Measurements from ENCODE around the gene IGFL4. TPM values are rescaled to one million over a fixed set of nuclear protein-coding genes. Genes with fewer than 3 reads are reported as not detected.

The IGFL4 gene
- total and polyA plus RNA-seq, 2 of the 8 experiments (the other 6 are each of a cell fraction or from before 2014, with no cell fraction given), result 0.05 to 0.11 TPM

- no peak overlapping the region for H3K27ac ChIP-seq (ENCODE audit: low read depth, low read length)
- no peak overlapping the region for H2AFZ ChIP-seq (ENCODE audit: low read length)
- no peak overlapping the region for H3K18ac ChIP-seq (ENCODE audit: extremely low read depth, low read length)
- no peak overlapping the region for H2BK15ac ChIP-seq (ENCODE audit: low read length)
- no peaks in the 10 kb centered on the region for H3K79me1 ChIP-seq (ENCODE audit: low read depth, low read length)
- no peak overlapping the region for H3K56ac ChIP-seq (replicated peaks; ENCODE audit: insufficient read length, low read depth, low read length)
- no peak overlapping the region for H2BK120ac ChIP-seq (replicated peaks; ENCODE audit: low read depth, low read length)
- H3K14ac ChIP-seq (ENCODE audit: insufficient read length), result no peak overlapping the region
- H4K8ac ChIP-seq (ENCODE audit: extremely low read depth, insufficient read depth, low read length), result no peak overlapping the region
- ChIA-PET POLR2A (ENCODE audit: partially characterized antibody) (no interaction called here), CTCF (ENCODE audit: partially characterized antibody) (interaction anchor here (2.2 to 6.6 kb wide), 3 partner anchors 9 to 30 kb away, joined by 8 to 31 read pairs (median 11); no protein-coding TSS in a partner anchor)
- no peak overlapping the region for H4K5ac ChIP-seq (ENCODE audit: insufficient read length, low read depth, low read length)
- no peak overlapping the region for H2AK5ac ChIP-seq (ENCODE audit: low read depth, low read length)
- no peak overlapping the region for H2BK12ac ChIP-seq (ENCODE audit: low read depth, low read length)
- no peaks in the 10 kb centered on the region for H3K36me3 ChIP-seq (ENCODE audit: control insufficient read depth in 2 of 4, insufficient read depth in 4 of 4, low read length in 3 of 4)
- no peak overlapping the region for H4K91ac ChIP-seq (replicated peaks; ENCODE audit: insufficient read length, low read length)
- no peak overlapping the region for H3K9ac ChIP-seq (replicated peaks in 1 of 4; ENCODE audit: extremely low read depth in 1 of 4, low read depth in 3 of 4, low read length in 3 of 4)
- H3K79me2 ChIP-seq (ENCODE audit: control insufficient read depth in 1 of 2, insufficient read depth in 2 of 2, low read length in 2 of 2), result no peaks in the 10 kb centered on the region
- no peak overlapping the region for H3K4ac ChIP-seq (replicated peaks; ENCODE audit: insufficient read length, low read depth, low read length)
- H3K23me2 ChIP-seq (ENCODE audit: low read depth, low read length), result peaks cover 1% of the 10 kb centered on the region; the same call in 1 of the 2 replicates
- no peak overlapping the region for H3K4me2 ChIP-seq (ENCODE audit: insufficient read depth in 1 of 2, low read depth in 2 of 2, low read length in 2 of 2)
- WGBS, 2 experiments (ENCODE audit: extremely low coverage in 1 of 2, insufficient coverage in 1 of 2, insufficient read length in 1 of 2, insufficient replicate concordance in 2 of 2, low coverage in 1 of 2, low lambda C conversion rate in 2 of 2, missing lambda C conversion rate in 1 of 2), result 95% methylated on average over 3 of the region's 3 CpGs; no CpG with 5 or more reads in 1 of the 2 experiments
- H3K9me3 ChIP-seq (ENCODE audit: insufficient read depth in 2 of 2, low read depth in 1 of 2, low read length in 1 of 2), result peaks cover 16 to 22% of the 10 kb centered on the region in 2 experiments; a peak in 3 of 4 replicates
- H3K4me3 ChIP-seq (ENCODE audit: extremely low read depth in 1 of 4, insufficient read depth in 2 of 4, low read depth in 3 of 4, low read length in 4 of 4), result no peak overlapping the region
- H4K20me1 ChIP-seq (replicated peaks in 1 of 2; ENCODE audit: control insufficient read depth in 1 of 2, insufficient read depth in 2 of 2, low read length in 2 of 2), result no peaks in the 10 kb centered on the region
- FAIRE-seq, result no peak
- no peaks in the 10 kb centered on the region for H3K4me1 ChIP-seq (replicated peaks in 1 of 4; ENCODE audit: control insufficient read depth in 3 of 4, insufficient read depth in 4 of 4, low read length in 3 of 4)
- DNase-seq (ENCODE audit: low read depth in 1 of 2, low spot score in 2 of 2), result no peak
- no peak overlapping the region for H2BK5ac ChIP-seq (ENCODE audit: low read depth, low read length)
- H3K27me3 ChIP-seq (replicated peaks in 1 of 4; ENCODE audit: control insufficient read depth in 3 of 4, extremely low read depth in 1 of 4, insufficient read depth in 3 of 4, low read length in 3 of 4), result no peaks in the 10 kb centered on the region; a peak in 1 of 7 replicates
- no peak overlapping the region for H3K23ac ChIP-seq (ENCODE audit: insufficient read length)
- no peak overlapping the region for H2BK20ac ChIP-seq (ENCODE audit: low read length)
- no peak for TF ChIP-seq SUZ12 (IDR thresholded peaks at IDR 0.05; ENCODE audit: low read length)
- TF ChIP-seq YY1 (IDR thresholded peaks at IDR 0.05; ENCODE audit: low read depth, low read length), result no peak
- TF ChIP-seq POU5F1 (IDR thresholded peaks at IDR 0.05; ENCODE audit: low read depth, low read length), result no peak
- no peak for TF ChIP-seq JUN (IDR thresholded peaks at IDR 0.05; ENCODE audit: low read depth, low read length)
- TF ChIP-seq TCF12 (IDR thresholded peaks at IDR 0.05; ENCODE audit: low read depth, low read length), result no peak
- TF ChIP-seq TEAD4 (IDR thresholded peaks at IDR 0.05; ENCODE audit: low read depth, low read length), result no peak
Measured at GRCh38 chr19:46058778-46059177, 18.0 kb upstream of the IGFL4 start.
